HL-60 (cell line): Measurements from ENCODE around the gene RAVER1.

Experiments
- POLR2AphosphoS5 ChIP-seq: IDR thresholded peaks from 2 replicates; pipeline ENCODE4 v1.6.1; 2012; ENCODE audit warnings: low read depth
- TF ChIP-seq, protein P1 (sequence below): IDR thresholded peaks from one replicate; pipeline ENCODE4 v1.5.1; 2011; ENCODE audit warnings: low read length, control low read depth, inconsistent platforms; ENCODE audit not compliant: insufficient read depth

DNA sequence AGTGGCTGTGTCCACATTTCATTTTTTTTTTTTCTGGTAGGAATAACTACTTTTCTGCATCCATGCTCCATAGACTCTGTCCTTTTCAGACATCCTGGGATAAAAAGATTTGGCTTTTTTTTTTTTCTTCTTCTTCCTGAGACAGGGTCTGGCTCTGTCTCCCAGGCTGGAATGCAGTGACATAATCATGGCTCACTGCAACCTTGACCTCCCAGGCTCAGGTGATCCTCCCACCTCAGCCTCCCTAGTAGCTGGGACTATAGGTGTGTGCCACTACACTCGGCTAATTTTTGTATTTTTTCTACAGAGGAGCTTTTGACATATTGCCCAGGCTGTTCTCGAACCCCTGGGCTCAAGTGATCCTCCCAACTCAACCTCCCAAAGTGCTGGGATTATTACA is 10.2 kb upstream of the RAVER1 start:
- TF ChIP-seq, protein P1, sequence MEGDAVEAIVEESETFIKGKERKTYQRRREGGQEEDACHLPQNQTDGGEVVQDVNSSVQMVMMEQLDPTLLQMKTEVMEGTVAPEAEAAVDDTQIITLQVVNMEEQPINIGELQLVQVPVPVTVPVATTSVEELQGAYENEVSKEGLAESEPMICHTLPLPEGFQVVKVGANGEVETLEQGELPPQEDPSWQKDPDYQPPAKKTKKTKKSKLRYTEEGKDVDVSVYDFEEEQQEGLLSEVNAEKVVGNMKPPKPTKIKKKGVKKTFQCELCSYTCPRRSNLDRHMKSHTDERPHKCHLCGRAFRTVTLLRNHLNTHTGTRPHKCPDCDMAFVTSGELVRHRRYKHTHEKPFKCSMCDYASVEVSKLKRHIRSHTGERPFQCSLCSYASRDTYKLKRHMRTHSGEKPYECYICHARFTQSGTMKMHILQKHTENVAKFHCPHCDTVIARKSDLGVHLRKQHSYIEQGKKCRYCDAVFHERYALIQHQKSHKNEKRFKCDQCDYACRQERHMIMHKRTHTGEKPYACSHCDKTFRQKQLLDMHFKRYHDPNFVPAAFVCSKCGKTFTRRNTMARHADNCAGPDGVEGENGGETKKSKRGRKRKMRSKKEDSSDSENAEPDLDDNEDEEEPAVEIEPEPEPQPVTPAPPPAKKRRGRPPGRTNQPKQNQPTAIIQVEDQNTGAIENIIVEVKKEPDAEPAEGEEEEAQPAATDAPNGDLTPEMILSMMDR = no peak
- TF ChIP-seq POLR2AphosphoS5 = no peak
